NB4 (cell line): ENCODE measurements around the gene RAPGEFL1.

Source experiments
- DNase-seq: peaks from one replicate; pipeline ENCODE4 v3.0.0; 2010; ENCODE audit warnings: low read depth
- H3K4me3 ChIP-seq: one replicate; pipeline ENCODE4 v1.5.1; 2011; ENCODE audit warnings: mild to moderate bottlenecking, low read depth, low read length, moderate library complexity
- MAX ChIP-seq: IDR thresholded peaks from 2 replicates; pipeline ENCODE4 v1.6.1; 2011; ENCODE audit warnings: low read depth, low read length
- MYC ChIP-seq: IDR thresholded peaks from 2 replicates; pipeline ENCODE4 v1.6.1; 2011; ENCODE audit warnings: low read depth, low read length
- POLR2A ChIP-seq: IDR thresholded peaks from 2 replicates; pipeline ENCODE4 v1.6.1; 2011; ENCODE audit warnings: mild to moderate bottlenecking; ENCODE audit not compliant: insufficient read length; ENCODE audit errors: extremely low read depth
- TF ChIP-seq, protein P1 (sequence below): IDR thresholded peaks from one replicate; pipeline ENCODE4 v1.5.1; 2012; ENCODE audit warnings: low read depth, low read length

Gene RAPGEFL1

GRCh38 chr17:40157973-40158372 lies 19.3 kb upstream of the RAPGEFL1 start:
- TF ChIP-seq, protein P1, sequence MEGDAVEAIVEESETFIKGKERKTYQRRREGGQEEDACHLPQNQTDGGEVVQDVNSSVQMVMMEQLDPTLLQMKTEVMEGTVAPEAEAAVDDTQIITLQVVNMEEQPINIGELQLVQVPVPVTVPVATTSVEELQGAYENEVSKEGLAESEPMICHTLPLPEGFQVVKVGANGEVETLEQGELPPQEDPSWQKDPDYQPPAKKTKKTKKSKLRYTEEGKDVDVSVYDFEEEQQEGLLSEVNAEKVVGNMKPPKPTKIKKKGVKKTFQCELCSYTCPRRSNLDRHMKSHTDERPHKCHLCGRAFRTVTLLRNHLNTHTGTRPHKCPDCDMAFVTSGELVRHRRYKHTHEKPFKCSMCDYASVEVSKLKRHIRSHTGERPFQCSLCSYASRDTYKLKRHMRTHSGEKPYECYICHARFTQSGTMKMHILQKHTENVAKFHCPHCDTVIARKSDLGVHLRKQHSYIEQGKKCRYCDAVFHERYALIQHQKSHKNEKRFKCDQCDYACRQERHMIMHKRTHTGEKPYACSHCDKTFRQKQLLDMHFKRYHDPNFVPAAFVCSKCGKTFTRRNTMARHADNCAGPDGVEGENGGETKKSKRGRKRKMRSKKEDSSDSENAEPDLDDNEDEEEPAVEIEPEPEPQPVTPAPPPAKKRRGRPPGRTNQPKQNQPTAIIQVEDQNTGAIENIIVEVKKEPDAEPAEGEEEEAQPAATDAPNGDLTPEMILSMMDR: no peak
- TF ChIP-seq MAX (no peak), MYC (no peak), POLR2A (no peak)
- no peak overlapping the region for H3K4me3 ChIP-seq
- DNase-seq: peak; percentile 55

DNA sequence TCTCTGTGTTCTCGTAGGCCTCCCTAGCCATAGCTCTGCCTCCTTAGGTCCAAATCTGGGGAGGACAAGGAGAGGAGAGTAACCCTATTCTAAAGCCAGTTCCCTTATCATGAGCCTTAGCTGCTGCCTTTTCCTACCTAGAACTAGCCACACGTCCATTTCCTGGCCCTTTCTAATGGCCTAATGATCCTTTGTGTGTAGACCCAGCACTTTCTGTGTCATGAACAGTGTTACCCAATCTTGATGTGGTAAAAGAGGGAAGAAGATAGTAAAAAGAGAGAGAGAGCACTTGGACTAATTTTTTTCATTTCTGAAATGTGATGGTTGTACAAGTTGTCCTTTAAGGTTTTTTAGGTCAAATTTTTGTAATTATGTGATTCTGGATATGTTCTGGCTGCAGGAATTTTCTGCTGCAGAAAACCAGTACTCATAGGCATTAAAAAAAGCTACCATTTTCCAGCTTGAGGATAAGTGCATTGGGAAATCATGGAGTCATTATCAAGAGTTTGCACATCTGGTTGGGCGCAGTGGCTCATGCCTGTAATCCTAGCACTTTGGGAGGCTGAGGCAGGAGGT lies 18.7 kb upstream of the RAPGEFL1 start:
- H3K4me3 ChIP-seq: no peak overlapping the region
- TF ChIP-seq POLR2A: no peak
- TF ChIP-seq, protein P1: no peak
- no peak for TF ChIP-seq MYC
- no peak for TF ChIP-seq MAX
- peak; percentile 73 for DNase-seq

DNA sequence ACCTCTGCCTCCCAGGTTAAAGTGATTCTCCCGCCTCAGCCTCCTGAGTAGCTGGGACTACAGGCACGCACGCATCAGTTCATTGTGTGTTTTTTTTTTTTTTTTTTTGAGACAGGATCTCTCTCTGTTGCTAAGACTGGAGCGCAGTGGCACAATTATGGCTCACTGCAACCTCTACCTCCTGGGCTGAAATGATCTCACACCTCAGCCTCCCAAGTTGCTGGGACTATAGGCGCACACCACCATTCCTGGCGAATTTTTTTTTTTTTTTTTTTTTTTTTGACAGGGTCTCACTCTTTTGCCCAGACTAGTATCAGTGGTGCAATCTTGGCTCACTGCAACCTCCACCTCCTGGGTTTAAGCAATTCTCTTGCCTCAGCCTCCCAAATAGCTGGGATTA lies 17.8 kb upstream of the RAPGEFL1 start:
- DNase-seq: no peak

GRCh38 chr17:40167685-40168261 lies 9.5 kb upstream of the RAPGEFL1 start:
- no peak for DNase-seq
- H3K4me3 ChIP-seq: no peak overlapping the region
- TF ChIP-seq POLR2A: no peak
- TF ChIP-seq, protein P1: no peak
- TF ChIP-seq MYC: no peak
- no peak for TF ChIP-seq MAX

More for the DNA sequence above, 17.8 kb upstream of the RAPGEFL1 start:
- TF ChIP-seq MYC: no peak
- TF ChIP-seq, protein P1: no peak
- TF ChIP-seq MAX: no peak
- no peak for TF ChIP-seq POLR2A
- no peak overlapping the region for H3K4me3 ChIP-seq

DNA sequence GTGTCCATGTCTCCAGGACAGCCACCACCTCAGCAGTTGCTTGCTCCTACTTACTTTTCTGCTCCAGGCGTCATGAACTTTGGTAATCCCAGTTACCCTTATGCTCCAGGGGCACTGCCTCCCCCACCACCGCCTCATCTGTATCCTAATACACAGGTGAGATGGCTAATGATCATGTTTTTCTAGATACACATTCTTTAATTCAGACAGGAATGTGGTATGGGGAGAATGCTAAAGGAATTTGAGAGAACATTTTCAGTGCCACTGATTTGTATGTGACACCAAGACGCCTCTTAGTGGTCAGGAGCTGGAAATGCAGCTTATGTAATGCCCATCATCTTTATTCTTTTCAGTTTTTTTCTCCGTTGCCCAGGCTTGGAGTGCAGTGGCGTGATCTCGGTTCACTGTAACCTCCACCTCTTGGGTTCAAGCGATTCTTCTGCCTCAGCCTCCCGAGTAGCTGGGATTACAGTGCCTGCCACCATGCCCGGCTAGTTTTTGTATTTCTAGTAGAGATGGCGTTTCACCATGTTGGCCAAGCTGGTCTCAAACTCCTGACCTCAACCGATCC lies 8.9 kb upstream of the RAPGEFL1 start:
- DNase-seq: peak; percentile 69
- TF ChIP-seq, protein P1: peak; percentile 64
- TF ChIP-seq POLR2A: no peak
- no peak overlapping the region for H3K4me3 ChIP-seq
